Keratinocyte (primary cell): ENCODE results near the gene SH3RF1.

Experiments
- CTCF ChIP-seq, 3 experiments: IDR thresholded peaks in 1 of 3; conservative IDR thresholded peaks in 1 of 3; optimal IDR thresholded peaks in 1 of 3; 2 replicates in 2 of 3; 3 replicates in 1 of 3; pipeline versions ENCODE3 to v1.5.1; 2011; ENCODE audit warnings: low read length in 3 of 3, mild to moderate bottlenecking in 3 of 3, moderate library complexity in 2 of 3, control low read depth in 1 of 3, inconsistent platforms in 1 of 3; ENCODE audit not compliant: insufficient read depth in 2 of 3; ENCODE audit errors: extremely low read depth in 1 of 3
- EZH2 ChIP-seq: IDR thresholded peaks from one replicate; pipeline ENCODE4 v1.6.1; 2012; ENCODE audit warnings: inconsistent platforms, mild to moderate bottlenecking, low read length, moderate library complexity

GRCh38 chr4:169229571-169230028, 41.2 kb downstream of the SH3RF1 start:
- TF ChIP-seq CTCF (optimal IDR thresholded peaks at IDR 0.05 in 1 of 3, IDR thresholded peaks at IDR 0.05 in 1 of 3, conservative IDR thresholded peaks at IDR 0.05 in 1 of 3; ENCODE audit: extremely low read depth in 1 of 3, insufficient read depth in 2 of 3, low read length in 3 of 3) (no peak), EZH2 (no peak)
